Mesothelial cell of epicardium (in vitro differentiated cells): Measurements from ENCODE around the gene CYP2U1. TPM values are rescaled to one million over a fixed set of nuclear protein-coding genes. Genes with fewer than 3 reads are reported as not detected.

Experiments used
- DNase-seq, 2 experiments: peaks; one replicate each; pipeline ENCODE4 v3.0.0; 2021; ENCODE audit warnings: low spot score in 2 of 2; ENCODE audit not compliant: unreplicated experiment in 2 of 2
- H3K27ac Mint-ChIP-seq: 2 replicates; pipeline ENCODE4 v1.8.0; 2021; ENCODE audit warnings: mixed read lengths
- H3K27me3 Mint-ChIP-seq: 2 replicates; pipeline ENCODE4 v1.8.0; 2021; ENCODE audit warnings: low read depth, mixed read lengths
- H3K36me3 Mint-ChIP-seq: 2 replicates; pipeline ENCODE4 v1.8.0; 2021; ENCODE audit warnings: mixed read lengths
- H3K4me1 Mint-ChIP-seq: 2 replicates; pipeline ENCODE4 v1.8.0; 2021; ENCODE audit warnings: mixed read lengths
- H3K4me3 Mint-ChIP-seq: 2 replicates; pipeline ENCODE4 v1.8.0; 2021; ENCODE audit warnings: mild to moderate bottlenecking, moderate library complexity, mixed read lengths
- H3K9me3 Mint-ChIP-seq: 2 replicates; pipeline ENCODE4 v1.8.0; 2021; ENCODE audit warnings: mixed read lengths
- CTCF ChIP-seq: fragments of 200-600 bp; sonication (generic); IDR thresholded peaks from one replicate; pipeline ENCODE4 v1.5.0; 2021; ENCODE audit warnings: antibody characterized with exemption; ENCODE audit not compliant: unreplicated experiment
- total RNA-seq: library from RNA; stranded (reverse); gene quantifications from 3 replicates; pipeline ENCODE4 v1.2.1, GENCODE V29; 2021

Gene CYP2U1
- total RNA-seq, 1 donor from 2014 or later = 6.6 TPM

- no peak for DNase-seq
- H3K36me3 Mint-ChIP-seq = peaks cover 12% of the 10 kb centered on the region
- TF ChIP-seq CTCF = no peak
- H3K4me3 Mint-ChIP-seq = no peak overlapping the region
- no peaks in the 10 kb centered on the region for H3K9me3 Mint-ChIP-seq
- no peaks in the 10 kb centered on the region for H3K27me3 Mint-ChIP-seq
- H3K4me1 Mint-ChIP-seq = peaks cover 5% of the 10 kb centered on the region
- no peak overlapping the region for H3K27ac Mint-ChIP-seq
Observed at GRCh38 chr4:107908377-107908776, 23.0 kb upstream of the CYP2U1 start.

- TF ChIP-seq CTCF = peak; percentile 96
- H3K27me3 Mint-ChIP-seq = no peaks in the 10 kb centered on the region
- H3K36me3 Mint-ChIP-seq = peaks cover 3% of the 10 kb centered on the region
- no peak overlapping the region for H3K4me3 Mint-ChIP-seq
- H3K27ac Mint-ChIP-seq = no peak overlapping the region
- DNase-seq = no peak
- H3K4me1 Mint-ChIP-seq = peaks cover 4% of the 10 kb centered on the region
- no peaks in the 10 kb centered on the region for H3K9me3 Mint-ChIP-seq
Observed at GRCh38 chr4:107913283-107913899, 18.0 kb upstream of the CYP2U1 start.

- Mint-ChIP-seq H3K27ac (no peak overlapping the region), H3K27me3 (no peaks in the 10 kb centered on the region), H3K36me3 (peaks cover 5% of the 10 kb centered on the region), H3K9me3 (peaks cover 8% of the 10 kb centered on the region), H3K4me3 (no peak overlapping the region), H3K4me1 (peaks cover 4% of the 10 kb centered on the region)
- DNase-seq = no peak
- no peak for TF ChIP-seq CTCF
Observed at GRCh38 chr4:107915220-107915619, 16.1 kb upstream of the CYP2U1 start.

- DNase-seq = no peak
- Mint-ChIP-seq H3K27ac (no peak overlapping the region), H3K36me3 (peaks cover 5% of the 10 kb centered on the region), H3K4me3 (no peak overlapping the region), H3K9me3 (peaks cover 16% of the 10 kb centered on the region), H3K4me1 (peaks cover 4% of the 10 kb centered on the region), H3K27me3 (no peaks in the 10 kb centered on the region)
- no peak for TF ChIP-seq CTCF
Observed at GRCh38 chr4:107916623-107917022, 14.7 kb upstream of the CYP2U1 start.

- Mint-ChIP-seq H3K36me3 (peaks cover 5% of the 10 kb centered on the region), H3K4me1 (peaks cover 4% of the 10 kb centered on the region), H3K4me3 (no peak overlapping the region), H3K27ac (no peak overlapping the region), H3K9me3 (peaks cover 16% of the 10 kb centered on the region), H3K27me3 (no peaks in the 10 kb centered on the region)
- DNase-seq = no peak
- TF ChIP-seq CTCF = no peak
Observed at GRCh38 chr4:107917500-107917899, 13.8 kb upstream of the CYP2U1 start.
